Measurements from ENCODE around the gene CLCN4.

The CLCN4 gene

DNA sequence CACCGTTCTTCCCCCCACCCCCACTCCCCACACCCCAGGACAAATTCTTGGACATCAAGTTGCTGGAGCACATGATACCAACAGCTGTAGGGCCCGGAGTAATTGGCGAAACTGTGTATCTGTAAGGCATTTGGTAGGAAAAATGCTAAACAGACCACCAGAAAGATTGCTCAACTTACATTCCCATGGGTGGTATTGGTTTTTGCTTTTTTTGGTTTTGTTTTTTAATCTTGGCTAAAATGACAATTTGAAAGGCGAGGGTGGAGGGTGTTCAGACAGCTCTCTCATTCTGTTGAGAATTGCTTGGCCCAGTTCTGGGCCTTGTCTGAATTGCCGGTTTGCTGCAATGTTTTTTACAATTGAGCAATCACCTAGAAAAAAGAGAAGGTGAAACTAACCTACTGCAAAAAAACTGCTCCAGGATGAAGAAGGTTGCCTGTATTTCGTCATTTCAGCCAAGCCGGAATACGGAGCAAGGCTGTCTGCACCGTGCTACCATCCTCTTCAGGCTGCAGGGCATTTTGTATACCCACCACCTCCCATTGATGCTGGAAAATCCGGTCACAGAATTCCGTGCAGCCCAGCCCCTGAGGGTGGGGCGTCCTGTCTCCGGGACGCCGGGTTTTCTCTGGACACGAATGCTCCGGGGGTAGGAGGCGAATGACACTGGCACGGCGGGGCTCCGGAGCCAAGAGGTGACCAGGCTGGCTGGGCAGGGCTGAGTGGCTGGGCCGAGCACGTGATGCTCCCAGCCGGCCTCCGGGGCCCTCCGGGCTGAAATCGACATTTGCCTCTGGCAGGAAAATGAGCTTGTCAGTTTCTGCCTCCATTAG is at the start of gene CLCN4:
Gene CLCN4, plus strand, starts transcription at position 777 of the 833 bp plus-strand sequence. CDS start 28,058 bp downstream, outside the sequence.
- peak; percentile 56 for DNase-seq

- DNase-seq: no peak
Observed at GRCh38 chrX:10107483-10107882, 49.3 kb upstream of the CLCN4 start.

DNA sequence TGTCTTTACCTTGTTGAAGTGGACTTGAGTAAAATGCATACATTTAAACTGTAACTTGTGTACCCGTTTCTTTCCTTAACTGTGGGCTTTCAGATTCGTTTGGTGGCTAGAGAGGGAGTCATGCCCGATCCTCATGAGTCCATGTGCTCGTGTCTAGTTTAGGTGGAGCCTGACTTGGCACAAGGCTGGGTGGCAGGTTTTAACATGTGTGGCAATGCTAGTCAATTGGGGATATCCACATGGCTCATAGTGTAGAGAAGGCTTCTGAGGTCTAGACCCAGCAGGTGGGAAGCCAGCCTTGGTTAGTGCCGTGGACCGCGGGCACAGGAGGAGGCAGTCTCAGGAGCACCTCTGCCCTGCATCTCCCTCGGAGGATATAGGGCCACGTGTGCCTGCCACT is 48.5 kb upstream of the CLCN4 start:
- no peak for DNase-seq

- no peak for DNase-seq
Observed at GRCh38 chrX:10109695-10110094, 47.1 kb upstream of the CLCN4 start.

DNA sequence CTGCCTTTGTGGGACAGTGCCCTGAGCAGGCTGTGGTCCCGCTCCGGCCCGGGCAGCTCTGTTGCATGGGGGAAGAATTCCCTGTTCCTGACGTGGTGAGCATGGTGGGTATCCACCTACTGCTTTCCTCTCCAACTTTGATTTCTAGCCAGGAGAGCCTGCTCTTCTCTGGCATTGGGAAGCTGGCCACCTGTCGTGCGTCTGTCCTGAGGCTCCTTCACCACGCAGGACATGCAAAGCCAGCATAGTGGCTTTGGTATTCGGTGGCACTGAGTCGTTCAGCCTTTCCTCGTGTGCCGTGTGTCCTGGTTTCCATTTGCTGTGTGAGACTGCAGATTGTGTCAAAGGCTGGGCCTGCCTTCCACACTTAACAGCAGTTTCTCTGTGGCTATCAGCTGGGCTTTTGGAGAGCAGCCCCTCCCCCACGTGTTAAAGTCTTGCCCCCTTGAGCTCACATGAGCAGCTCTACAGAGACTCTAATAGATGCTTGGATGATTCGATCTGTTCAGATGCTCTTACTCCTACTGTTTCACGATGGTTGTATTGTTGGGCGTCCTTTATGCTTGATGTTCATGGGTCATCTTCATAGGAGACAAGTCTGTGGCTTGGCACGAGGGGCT is 46.3 kb upstream of the CLCN4 start:
- no peak for DNase-seq

- DNase-seq: no peak
Observed at GRCh38 chrX:10110984-10111363, 45.8 kb upstream of the CLCN4 start.

GRCh38 chrX:10111364-10112148 is 45.2 kb upstream of the CLCN4 start:
- DNase-seq: no peak

- no peak for DNase-seq
Observed at GRCh38 chrX:10112510-10112909, 44.3 kb upstream of the CLCN4 start.

- DNase-seq: no peak
Observed at GRCh38 chrX:10115082-10115481, 41.7 kb upstream of the CLCN4 start.

GRCh38 chrX:10117301-10117700 is 39.5 kb upstream of the CLCN4 start:
- no peak for DNase-seq

DNA sequence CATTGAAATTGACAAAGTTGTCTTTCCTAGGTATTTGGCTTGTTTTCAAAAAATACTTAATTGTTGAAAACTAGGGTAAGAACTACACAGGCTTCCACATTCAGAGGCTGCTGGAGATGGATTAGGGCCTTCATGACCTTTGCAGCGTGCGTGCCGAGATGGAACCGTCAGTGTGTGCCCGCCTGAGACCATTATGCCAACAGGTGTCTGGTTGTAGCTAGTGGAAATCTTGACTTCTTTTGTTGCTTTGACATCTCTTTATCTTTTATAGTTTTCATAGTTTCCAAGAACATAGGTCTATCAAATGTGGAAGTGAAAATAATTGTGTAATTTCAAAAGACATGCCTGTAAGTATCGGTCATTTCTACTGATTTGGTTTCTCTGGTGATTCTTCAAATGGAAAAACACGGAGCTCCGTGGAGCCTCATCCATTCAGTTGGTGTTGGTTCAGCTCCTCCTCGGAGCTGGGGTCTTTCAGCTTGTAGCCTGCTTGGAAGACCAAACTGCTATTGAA is 38.9 kb upstream of the CLCN4 start:
- no peak for DNase-seq

- DNase-seq: no peak
Observed at GRCh38 chrX:10118530-10118929, 38.2 kb upstream of the CLCN4 start.

GRCh38 chrX:10119399-10119990 is 37.3 kb upstream of the CLCN4 start:
- DNase-seq: no peak

GRCh38 chrX:10120331-10120730 is 36.4 kb upstream of the CLCN4 start:
- DNase-seq: no peak

GRCh38 chrX:10120828-10121227 is 35.9 kb upstream of the CLCN4 start:
- DNase-seq: no peak

DNA sequence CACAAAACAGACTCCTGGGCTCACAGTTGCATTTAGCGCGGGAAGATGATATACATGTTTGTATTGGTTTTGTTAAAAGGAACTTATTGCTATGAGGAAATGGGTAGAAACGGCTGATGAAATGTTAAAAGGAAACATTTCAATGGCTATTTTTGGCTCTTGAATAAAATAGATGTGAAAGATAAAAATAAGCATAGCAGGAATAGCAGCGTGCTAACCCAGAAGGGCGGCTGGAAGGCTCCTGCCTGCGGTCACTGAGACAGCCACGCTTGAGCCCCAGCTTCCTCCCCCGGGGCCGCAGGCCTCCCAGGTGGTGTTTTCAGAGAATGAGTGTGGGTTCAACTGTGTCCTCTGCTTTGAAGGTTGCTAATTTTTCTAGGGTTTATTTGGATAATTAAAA is 35.0 kb upstream of the CLCN4 start:
- DNase-seq: no peak

DNA sequence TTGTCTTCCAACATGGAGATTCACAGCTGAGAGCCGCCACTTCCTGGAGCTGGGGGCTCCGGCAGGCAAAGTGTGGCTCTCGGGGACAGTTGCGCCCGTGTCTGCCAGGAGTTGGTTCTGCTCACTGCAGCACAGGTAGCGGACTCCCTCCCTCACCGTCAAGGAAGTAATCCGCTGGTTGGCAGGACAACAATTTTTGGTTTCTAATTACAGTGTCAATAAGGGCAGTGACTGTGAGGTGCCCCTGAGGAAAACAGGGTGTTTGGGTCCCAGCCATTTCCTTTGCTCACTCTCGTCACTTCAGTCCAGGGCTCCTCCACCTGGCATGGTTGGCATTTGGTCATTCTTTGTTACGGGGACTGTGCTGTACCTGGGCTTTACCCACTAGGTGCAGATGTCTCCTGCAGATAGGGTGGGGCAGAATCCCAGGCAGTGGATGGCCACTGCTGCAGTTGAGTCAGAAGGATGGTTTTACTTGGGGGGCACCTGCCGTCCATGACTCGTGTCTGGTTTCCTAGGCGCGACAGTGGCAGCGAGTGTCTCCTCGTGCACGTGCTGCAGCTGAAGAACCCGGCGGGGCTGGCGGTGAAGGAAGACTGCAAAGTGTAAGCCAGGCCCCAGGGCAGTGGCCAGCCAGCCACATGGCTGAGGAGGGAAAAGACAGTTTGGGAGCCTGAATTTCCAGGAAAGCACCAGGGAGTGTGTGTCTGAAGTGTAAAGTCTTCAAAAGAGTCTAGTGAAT is 32.1 kb upstream of the CLCN4 start:
- no peak for DNase-seq

- no peak for DNase-seq
Observed at GRCh38 chrX:10125248-10125615, 31.5 kb upstream of the CLCN4 start.

- no peak for DNase-seq
Observed at GRCh38 chrX:10126044-10126443, 30.7 kb upstream of the CLCN4 start.

DNA sequence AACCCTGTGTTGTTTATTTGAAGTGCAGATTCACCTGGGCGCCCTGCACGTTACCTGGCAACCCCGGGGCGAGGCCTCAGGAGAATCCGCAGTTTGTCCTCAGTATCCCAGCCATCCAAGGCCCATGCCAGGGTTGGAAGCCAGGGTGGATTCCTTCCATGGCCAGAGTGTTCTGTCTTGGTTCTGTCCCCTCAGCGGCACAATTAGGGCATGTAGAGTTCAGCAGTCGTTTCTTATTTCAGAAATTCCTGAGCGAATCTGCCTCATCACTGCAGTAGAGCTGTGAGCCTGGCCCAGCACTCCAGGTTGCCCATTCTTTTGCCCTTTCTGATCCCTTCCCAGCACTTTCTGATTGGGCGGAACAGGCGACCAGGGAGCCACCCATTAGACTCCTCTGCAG is 29.9 kb upstream of the CLCN4 start:
- no peak for DNase-seq

GRCh38 chrX:10128386-10128785 is 28.4 kb upstream of the CLCN4 start:
- no peak for DNase-seq

DNA sequence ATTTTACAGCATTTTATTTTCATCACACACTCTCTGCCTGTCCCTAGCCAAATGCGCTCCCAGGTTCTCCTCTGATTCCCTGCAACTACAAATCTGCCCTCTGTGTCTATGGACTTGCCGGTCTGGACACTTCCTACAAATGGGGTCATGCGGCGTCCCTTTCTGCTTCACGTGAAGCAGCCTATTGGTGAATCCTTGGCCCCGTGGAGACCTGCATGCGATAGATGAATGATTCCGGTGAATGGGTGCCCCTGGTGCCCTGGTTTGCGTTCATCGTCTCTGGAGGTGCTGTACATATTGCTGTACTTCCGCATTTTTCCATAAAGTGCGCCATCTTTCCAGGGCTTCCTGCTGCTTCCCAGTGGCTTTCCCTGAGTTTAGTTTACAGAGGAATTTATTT is 27.5 kb upstream of the CLCN4 start:
- no peak for DNase-seq

- DNase-seq: no peak
Observed at GRCh38 chrX:10130354-10130753, 26.4 kb upstream of the CLCN4 start.

Measured in NCI-H510A (cell line).